HepG2 (cell line): Measurements from ENCODE around the gene KATNAL2. TPM values are rescaled to one million over a fixed set of nuclear protein-coding genes. Genes with fewer than 3 reads are reported as not detected.

Experiments used
- FOXK1 ChIP-seq: sonication (generic); formaldehyde crosslinking; IDR thresholded peaks from 2 replicates; pipeline ENCODE4 v1.4.0; 2020; ENCODE audit warnings: low read depth, missing genetic modification reagents, borderline replicate concordance
- FOXP1 ChIP-seq, 2 experiments: fragments of 450-650 bp in 1 of 2; IDR thresholded peaks; 2 replicates each; pipeline ENCODE4 v1.6.1; 2017 to 2018; ENCODE audit warnings: antibody characterized with exemption in 1 of 2
- GZF1 ChIP-seq: sonication (generic); formaldehyde crosslinking; IDR thresholded peaks from 2 replicates; pipeline ENCODE4 v1.5.1; 2020; ENCODE audit warnings: mild to moderate bottlenecking, missing genetic modification reagents
- HNRNPUL1 ChIP-seq: fragments of 200-400 bp; formaldehyde crosslinking; IDR thresholded peaks from 2 replicates; pipeline ENCODE4 v1.6.1; 2017; ENCODE audit warnings: low read depth, mild to moderate bottlenecking, low read length, moderate library complexity
- JDP2 ChIP-seq: sonication (generic); formaldehyde crosslinking; IDR thresholded peaks from 2 replicates; pipeline ENCODE4 v1.8.1; 2022; ENCODE audit warnings: missing genetic modification reagents, borderline replicate concordance
- MAF1 ChIP-seq: sonication (generic); formaldehyde crosslinking; IDR thresholded peaks from 2 replicates; pipeline ENCODE4 v1.5.0; 2020; ENCODE audit warnings: missing genetic modification reagents, borderline replicate concordance
- NCOA1 ChIP-seq: sonication (generic); formaldehyde crosslinking; IDR thresholded peaks from 2 replicates; pipeline ENCODE4 v1.9.0; 2021; ENCODE audit warnings: missing genetic modification reagents
- NFYC ChIP-seq: IDR thresholded peaks from 2 replicates; pipeline ENCODE4 v1.6.1; 2016; ENCODE audit warnings: missing genetic modification reagents, missing compliant biosample characterization
- PHF20 ChIP-seq: sonication (generic); formaldehyde crosslinking; IDR thresholded peaks from 2 replicates; pipeline ENCODE4 v1.5.0; 2020; ENCODE audit warnings: mild to moderate bottlenecking, missing genetic modification reagents
- POLR2AphosphoS2 ChIP-seq: IDR thresholded peaks from 2 replicates; pipeline ENCODE4 v1.6.1; 2011; ENCODE audit warnings: low read depth, low read length, improper control_type of control experiment
- POLR2G ChIP-seq: fragments of 200-400 bp; formaldehyde crosslinking; IDR thresholded peaks from 2 replicates; pipeline ENCODE4 v1.6.1; 2018; ENCODE audit warnings: mild to moderate bottlenecking, low read depth, low read length, moderate library complexity
- RXRA ChIP-seq: sonication (generic); formaldehyde crosslinking; IDR thresholded peaks from 2 replicates; pipeline ENCODE4 v1.5.1; 2020; ENCODE audit warnings: missing genetic modification reagents
- RXRB ChIP-seq: IDR thresholded peaks from 2 replicates; pipeline ENCODE4 v1.6.1; 2016; ENCODE audit warnings: borderline replicate concordance, missing genetic modification reagents, missing compliant biosample characterization
- SOX5 ChIP-seq: IDR thresholded peaks from 2 replicates; pipeline ENCODE4 v1.6.1; 2016; ENCODE audit warnings: borderline replicate concordance
- SOX6 ChIP-seq, 2 experiments: fragments of 450-650 bp in 1 of 2; sonication (generic) in 1 of 2; formaldehyde crosslinking in 1 of 2; IDR thresholded peaks; 2 replicates each; pipeline versions ENCODE4 v1.4.0 to v1.6.1; 2017 to 2020; ENCODE audit warnings: antibody characterized with exemption in 1 of 2, mild to moderate bottlenecking in 1 of 2, missing genetic modification reagents in 1 of 2
- SUZ12 ChIP-seq: fragments of 150-350 bp; IDR thresholded peaks from 2 replicates; pipeline ENCODE4 v1.6.1; 2014; ENCODE audit warnings: low read depth, low read length
- TGIF2 ChIP-seq: IDR thresholded peaks from 2 replicates; pipeline ENCODE4 v1.6.1; 2016; ENCODE audit warnings: control low read depth, missing compliant biosample characterization
- ZFP1 ChIP-seq: IDR thresholded peaks from 2 replicates; pipeline ENCODE4 v1.6.1; 2016
- ZNF207 ChIP-seq: fragments of 450-650 bp; IDR thresholded peaks from 2 replicates; pipeline ENCODE4 v1.6.1; 2016; ENCODE audit warnings: antibody characterized with exemption, borderline replicate concordance
- ZNF230 ChIP-seq: sonication (generic); formaldehyde crosslinking; IDR thresholded peaks from 2 replicates; pipeline ENCODE4 v1.4.0; 2020; ENCODE audit warnings: mild to moderate bottlenecking, missing genetic modification reagents
- ZNF337 ChIP-seq: sonication (generic); formaldehyde crosslinking; IDR thresholded peaks from 2 replicates; pipeline ENCODE4 v1.5.1; 2020; ENCODE audit warnings: missing genetic modification reagents, low read depth, mild to moderate bottlenecking, borderline replicate concordance
- ZNF343 ChIP-seq: sonication (generic); formaldehyde crosslinking; IDR thresholded peaks from 2 replicates; pipeline ENCODE4 v1.4.0; 2020; ENCODE audit warnings: mild to moderate bottlenecking, missing genetic modification reagents
- ZNF546 ChIP-seq: sonication (generic); formaldehyde crosslinking; conservative IDR thresholded peaks from 2 replicates; pipeline ENCODE4 v1.8.1; 2023; ENCODE audit warnings: mild to moderate bottlenecking, missing genetic modification reagents
- ZNF891 ChIP-seq: sonication (generic); formaldehyde crosslinking; IDR thresholded peaks from 2 replicates; pipeline ENCODE4 v1.5.0; 2020; ENCODE audit warnings: mild to moderate bottlenecking, missing genetic modification reagents
- polyA plus RNA-seq, 8 experiments: library from polyadenylated mRNA; depleted of rRNA in 3 of 8; stranded (reverse) in 7 of 8; unstranded in 1 of 8; fragments of >200 nt; fragmentation: Illumina TruSeq in 4 of 8; extraction: Trizol in 4 of 8; gene quantifications; 2 replicates each; pipeline versions ENCODE4 v1.2.1 to v1.2.3, GENCODE V29; 2011 to 2016; ENCODE audit warnings: low read depth in 4 of 8, missing spikeins in 1 of 8, mixed read lengths in 1 of 8; ENCODE audit not compliant: insufficient read depth in 1 of 8
- total RNA-seq, 5 experiments: library from RNA; depleted of rRNA; stranded (reverse); fragments of >200 nt; fragmentation: Illumina TruSeq; extraction: Trizol; gene quantifications; 2 replicates each; pipeline ENCODE4 v1.2.3, GENCODE V29; 2016; ENCODE audit warnings: low read depth in 1 of 5
- TF ChIP-seq, protein P1 (sequence below): sonication (generic); formaldehyde crosslinking; IDR thresholded peaks from 2 replicates; pipeline ENCODE4 v1.5.0; 2020; ENCODE audit warnings: mild to moderate bottlenecking, missing genetic modification reagents, moderate library complexity
- TF ChIP-seq, protein P2 (sequence below): sonication (generic); formaldehyde crosslinking; conservative IDR thresholded peaks from 2 replicates; pipeline ENCODE4 v1.4.0; 2020; ENCODE audit warnings: missing genetic modification reagents
- TF ChIP-seq, protein P3 (sequence below): conservative IDR thresholded peaks from 2 replicates; pipeline ENCODE4 v1.6.1; 2018; ENCODE audit warnings: missing genetic modification reagents

Gene KATNAL2
- total and polyA plus RNA-seq, 2 of the 13 experiments (the other 11 are each of a cell fraction or from before 2014, with no cell fraction given): not detected

DNA sequence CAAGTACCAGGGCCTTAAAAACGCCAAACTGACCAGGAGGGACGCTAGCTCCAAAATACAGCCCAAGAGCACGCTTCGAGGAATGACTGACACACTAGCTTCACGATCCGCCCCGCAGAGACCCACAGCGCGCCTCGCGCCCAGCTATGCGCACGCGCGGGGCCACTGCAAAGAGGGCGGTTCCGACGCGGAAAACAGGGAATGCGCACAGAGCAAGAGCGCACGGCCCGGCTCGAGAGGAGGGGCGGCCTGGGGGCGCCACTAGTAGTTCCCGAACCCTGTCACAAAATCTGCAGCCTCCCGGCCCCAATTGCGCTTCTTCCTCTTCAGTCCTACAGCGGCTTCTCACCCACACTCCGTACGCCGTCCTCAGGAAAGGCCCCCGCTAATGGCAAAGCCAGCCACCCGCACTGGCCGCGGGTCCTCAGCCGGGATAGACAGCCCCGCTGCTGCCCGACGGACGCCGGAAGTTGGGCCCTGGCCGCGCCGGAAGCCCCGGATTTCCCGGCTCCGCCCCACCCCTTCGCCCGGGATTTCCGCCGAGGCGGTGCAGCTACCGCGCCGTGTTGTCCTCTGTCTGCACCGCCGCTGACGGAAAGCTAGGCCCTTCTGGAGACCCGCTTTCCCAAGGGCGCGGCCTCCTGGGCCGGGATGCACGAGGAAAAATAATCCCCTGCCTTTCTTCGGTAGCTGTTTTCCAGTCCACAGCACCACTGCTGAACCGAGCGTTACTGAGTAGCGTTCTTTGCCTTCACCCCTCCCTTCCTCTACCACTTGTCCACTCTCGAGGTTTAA lies 232.8 kb downstream of the KATNAL2 start, which contains the start of gene HDHD2 (continued):
- no peak for TF ChIP-seq SOX6 (IDR thresholded peaks at IDR 0.05)
- peak; percentile 69 for TF ChIP-seq SOX6 (CRISPR knock-in tag; IDR thresholded peaks at IDR 0.05)
- no peak for TF ChIP-seq NFYC
- no peak for TF ChIP-seq SUZ12
- TF ChIP-seq POLR2AphosphoS2: no peak
- 0 out of 2 replicates have a peak, but pooled peaks have one; percentile 36 for TF ChIP-seq NCOA1 (CRISPR knock-in tag)
- no peak for TF ChIP-seq ZNF207
- TF ChIP-seq, protein P1, sequence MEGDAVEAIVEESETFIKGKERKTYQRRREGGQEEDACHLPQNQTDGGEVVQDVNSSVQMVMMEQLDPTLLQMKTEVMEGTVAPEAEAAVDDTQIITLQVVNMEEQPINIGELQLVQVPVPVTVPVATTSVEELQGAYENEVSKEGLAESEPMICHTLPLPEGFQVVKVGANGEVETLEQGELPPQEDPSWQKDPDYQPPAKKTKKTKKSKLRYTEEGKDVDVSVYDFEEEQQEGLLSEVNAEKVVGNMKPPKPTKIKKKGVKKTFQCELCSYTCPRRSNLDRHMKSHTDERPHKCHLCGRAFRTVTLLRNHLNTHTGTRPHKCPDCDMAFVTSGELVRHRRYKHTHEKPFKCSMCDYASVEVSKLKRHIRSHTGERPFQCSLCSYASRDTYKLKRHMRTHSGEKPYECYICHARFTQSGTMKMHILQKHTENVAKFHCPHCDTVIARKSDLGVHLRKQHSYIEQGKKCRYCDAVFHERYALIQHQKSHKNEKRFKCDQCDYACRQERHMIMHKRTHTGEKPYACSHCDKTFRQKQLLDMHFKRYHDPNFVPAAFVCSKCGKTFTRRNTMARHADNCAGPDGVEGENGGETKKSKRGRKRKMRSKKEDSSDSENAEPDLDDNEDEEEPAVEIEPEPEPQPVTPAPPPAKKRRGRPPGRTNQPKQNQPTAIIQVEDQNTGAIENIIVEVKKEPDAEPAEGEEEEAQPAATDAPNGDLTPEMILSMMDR (CRISPR knock-in tag): 0 out of 2 replicates have a peak, but pooled peaks have one; percentile 43
- TF ChIP-seq FOXP1 (IDR thresholded peaks at IDR 0.05): no peak
- TF ChIP-seq FOXP1 (CRISPR knock-in tag; IDR thresholded peaks at IDR 0.05): no peak
- TF ChIP-seq, protein P2, sequence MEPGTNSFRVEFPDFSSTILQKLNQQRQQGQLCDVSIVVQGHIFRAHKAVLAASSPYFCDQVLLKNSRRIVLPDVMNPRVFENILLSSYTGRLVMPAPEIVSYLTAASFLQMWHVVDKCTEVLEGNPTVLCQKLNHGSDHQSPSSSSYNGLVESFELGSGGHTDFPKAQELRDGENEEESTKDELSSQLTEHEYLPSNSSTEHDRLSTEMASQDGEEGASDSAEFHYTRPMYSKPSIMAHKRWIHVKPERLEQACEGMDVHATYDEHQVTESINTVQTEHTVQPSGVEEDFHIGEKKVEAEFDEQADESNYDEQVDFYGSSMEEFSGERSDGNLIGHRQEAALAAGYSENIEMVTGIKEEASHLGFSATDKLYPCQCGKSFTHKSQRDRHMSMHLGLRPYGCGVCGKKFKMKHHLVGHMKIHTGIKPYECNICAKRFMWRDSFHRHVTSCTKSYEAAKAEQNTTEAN (CRISPR knock-in tag): peak; percentile 63; the same call in 1 of the 2 replicates
- TF ChIP-seq SOX5: peak; percentile 35; the same call in 1 of the 2 replicates
- peak; percentile 55; the same call in 1 of the 2 replicates for TF ChIP-seq RXRA (CRISPR knock-in tag)
- no peak for TF ChIP-seq ZNF343 (CRISPR knock-in tag)
- peak; percentile 98 for TF ChIP-seq POLR2G
- TF ChIP-seq ZNF546 (CRISPR knock-in tag): peak; percentile 42; the same call in 1 of the 2 replicates
- TF ChIP-seq, protein P3, sequence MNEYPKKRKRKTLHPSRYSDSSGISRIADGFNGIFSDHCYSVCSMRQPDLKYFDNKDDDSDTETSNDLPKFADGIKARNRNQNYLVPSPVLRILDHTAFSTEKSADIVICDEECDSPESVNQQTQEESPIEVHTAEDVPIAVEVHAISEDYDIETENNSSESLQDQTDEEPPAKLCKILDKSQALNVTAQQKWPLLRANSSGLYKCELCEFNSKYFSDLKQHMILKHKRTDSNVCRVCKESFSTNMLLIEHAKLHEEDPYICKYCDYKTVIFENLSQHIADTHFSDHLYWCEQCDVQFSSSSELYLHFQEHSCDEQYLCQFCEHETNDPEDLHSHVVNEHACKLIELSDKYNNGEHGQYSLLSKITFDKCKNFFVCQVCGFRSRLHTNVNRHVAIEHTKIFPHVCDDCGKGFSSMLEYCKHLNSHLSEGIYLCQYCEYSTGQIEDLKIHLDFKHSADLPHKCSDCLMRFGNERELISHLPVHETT (CRISPR knock-in tag): peak; percentile 61
- TF ChIP-seq ZNF891 (CRISPR knock-in tag): peak; percentile 63; the same call in 1 of the 2 replicates
- TF ChIP-seq ZFP1 (CRISPR knock-in tag): 0 out of 2 replicates have a peak, but pooled peaks have one; percentile 34
- peak; percentile 78 for TF ChIP-seq TGIF2
- no peak for TF ChIP-seq GZF1
- peak; percentile 90 for TF ChIP-seq PHF20 (CRISPR knock-in tag)
- TF ChIP-seq ZNF230: peak; percentile 66; the same call in 1 of the 2 replicates
- no peak for TF ChIP-seq JDP2 (CRISPR knock-in tag)
- no peak for TF ChIP-seq MAF1
- peak; percentile 37; the same call in 1 of the 2 replicates for TF ChIP-seq RXRB
- 0 out of 2 replicates have a peak, but pooled peaks have one; percentile 52 for TF ChIP-seq ZNF337
- peak; percentile 37; the same call in 1 of the 2 replicates for TF ChIP-seq FOXK1 (CRISPR knock-in tag)
- no peak for TF ChIP-seq HNRNPUL1
